Keratinocyte (primary cell): ENCODE results near the gene ULK4. TPM values are rescaled to one million over a fixed set of nuclear protein-coding genes. Genes with fewer than 3 reads are reported as not detected.

Source experiments
- DNase-seq: peaks from one replicate; pipeline ENCODE4 v3.0.0-alpha.2; 2011; ENCODE audit warnings: low read depth, missing footprints, low spot score
- FAIRE-seq: peaks from 2 replicates; lab custom pipeline; 2011; peaks lifted over from hg19 to GRCh38; lab: Jason Lieb, UNC
- H2AFZ ChIP-seq: 2 replicates; pipeline ENCODE4 v1.6.0; 2012; ENCODE audit warnings: low read length, control low read depth, inconsistent platforms; ENCODE audit not compliant: control insufficient read depth
- H3K27ac ChIP-seq: 2 replicates; pipeline ENCODE4 v1.5.1; 2011; ENCODE audit warnings: low read length; ENCODE audit not compliant: control insufficient read depth, insufficient read depth
- H3K27me3 ChIP-seq: 3 replicates; pipeline ENCODE4 v1.6.0; 2011; ENCODE audit warnings: low read length; ENCODE audit not compliant: control insufficient read depth, insufficient read depth; ENCODE audit errors: extremely low read depth
- H3K36me3 ChIP-seq, 2 experiments: 2 replicates in 1 of 2; 3 replicates in 1 of 2; pipeline ENCODE4 v1.5.1; 2011; ENCODE audit warnings: low read length in 2 of 2, mild to moderate bottlenecking in 1 of 2; ENCODE audit not compliant: control insufficient read depth in 2 of 2, insufficient read depth in 2 of 2; ENCODE audit errors: extremely low read depth in 1 of 2
- H3K4me1 ChIP-seq: 3 replicates; pipeline ENCODE4 v1.5.1; 2011; ENCODE audit warnings: low read length; ENCODE audit not compliant: control insufficient read depth, insufficient read depth; ENCODE audit errors: extremely low read depth
- H3K4me2 ChIP-seq: 3 replicates; pipeline ENCODE4 v1.6.0; 2011; ENCODE audit warnings: low read depth, low read length; ENCODE audit not compliant: control insufficient read depth, insufficient read depth; ENCODE audit errors: extremely low read depth
- H3K4me3 ChIP-seq, 3 experiments: fragments of 200-600 bp in 1 of 3; sonication (generic) in 1 of 3; 2 replicates in 2 of 3; 3 replicates in 1 of 3; pipeline ENCODE4 v1.5.1; 2011 to 2016; ENCODE audit warnings: low read length in 3 of 3, mild to moderate bottlenecking in 3 of 3, control low read depth in 2 of 3, inconsistent platforms in 1 of 3, low read depth in 1 of 3, mixed read lengths in 1 of 3, mixed run types in 1 of 3, moderate library complexity in 1 of 3; ENCODE audit not compliant: control insufficient read depth in 2 of 3, insufficient read depth in 2 of 3; ENCODE audit errors: extremely low read depth in 1 of 3
- H3K79me2 ChIP-seq: 2 replicates; pipeline ENCODE4 v1.6.0; 2012; ENCODE audit warnings: low read length; ENCODE audit not compliant: control insufficient read depth, insufficient read depth
- H3K9ac ChIP-seq: 3 replicates; pipeline ENCODE4 v1.6.0; 2011; ENCODE audit warnings: low read length; ENCODE audit not compliant: control insufficient read depth, insufficient read depth; ENCODE audit errors: extremely low read depth
- H3K9me1 ChIP-seq: 3 replicates; pipeline ENCODE4 v1.6.0; 2011; ENCODE audit warnings: low read length; ENCODE audit not compliant: control insufficient read depth, insufficient read depth; ENCODE audit errors: extremely low read depth
- H3K9me3 ChIP-seq: 2 replicates; pipeline ENCODE4 v1.5.1; 2012; ENCODE audit warnings: low read depth, low read length; ENCODE audit not compliant: control insufficient read depth
- H4K20me1 ChIP-seq: 3 replicates; pipeline ENCODE4 v1.6.0; 2011; ENCODE audit warnings: low read length; ENCODE audit not compliant: control insufficient read depth, insufficient read depth; ENCODE audit errors: extremely low read depth
- CTCF ChIP-seq, 3 experiments: IDR thresholded peaks in 1 of 3; conservative IDR thresholded peaks in 1 of 3; optimal IDR thresholded peaks in 1 of 3; 2 replicates in 2 of 3; 3 replicates in 1 of 3; pipeline versions ENCODE3 to v1.5.1; 2011; ENCODE audit warnings: low read length in 3 of 3, mild to moderate bottlenecking in 3 of 3, moderate library complexity in 2 of 3, control low read depth in 1 of 3, inconsistent platforms in 1 of 3; ENCODE audit not compliant: insufficient read depth in 2 of 3; ENCODE audit errors: extremely low read depth in 1 of 3
- EZH2 ChIP-seq: IDR thresholded peaks from one replicate; pipeline ENCODE4 v1.6.1; 2012; ENCODE audit warnings: inconsistent platforms, mild to moderate bottlenecking, low read length, moderate library complexity
- dilution Hi-C: fragments of 300-500 bp; cut with MboI; formaldehyde crosslinking; loops from one replicate; pipeline ENCODE4 v1.7.0; 2020; ENCODE audit warnings: low sequenced_read_pairs; ENCODE audit not compliant: extremely low pct_ligation_motif_present
- polyA plus RNA-seq, 5 experiments: library from polyadenylated mRNA; depleted of rRNA in 3 of 5; stranded (reverse) in 3 of 5; stranded (forward) in 1 of 5; unstranded in 1 of 5; fragments of >200 nt; gene quantifications; 1 replicate in 1 of 5; 2 replicates in 3 of 5; 3 replicates in 1 of 5; pipeline versions ENCODE4 v1.2.1 to v1.2.3, GENCODE V29; 2011 to 2012; ENCODE audit warnings: missing spikeins in 2 of 5, low read depth in 1 of 5, low replicate concordance in 1 of 5

The ULK4 gene
- polyA plus RNA-seq, 1 donor (not counting 4 experiments of a cell fraction or from before 2014, with no cell fraction given) = 6.1 TPM

GRCh38 chr3:41477399-41478014 is 484.4 kb downstream of the ULK4 start:
- dilution Hi-C loops = no loop called here
- Histone ChIP-seq H3K36me3 (no peaks in the 10 kb centered on the region), H4K20me1 (no peaks in the 10 kb centered on the region), H3K4me2 (no peak overlapping the region), H3K9me3 (peaks cover 2% of the 10 kb centered on the region), H3K27me3 (no peaks in the 10 kb centered on the region), H3K79me2 (no peaks in the 10 kb centered on the region), H3K9me1 (no peaks in the 10 kb centered on the region), H3K4me3 (no peak overlapping the region), H3K4me1 (no peaks in the 10 kb centered on the region), H3K9ac (no peak overlapping the region), H2AFZ (no peak overlapping the region), H3K27ac (no peak overlapping the region)
- FAIRE-seq (no peak), DNase-seq (no peak)
- no peak for TF ChIP-seq CTCF (optimal IDR thresholded peaks at IDR 0.05 in 1 of 3, IDR thresholded peaks at IDR 0.05 in 1 of 3, conservative IDR thresholded peaks at IDR 0.05 in 1 of 3; ENCODE audit: extremely low read depth in 1 of 3, insufficient read depth in 2 of 3, low read length in 3 of 3)
- no peak for TF ChIP-seq EZH2

GRCh38 chr3:41469083-41469482 is 492.8 kb downstream of the ULK4 start:
- no peak overlapping the region for H3K4me2 ChIP-seq
- H2AFZ ChIP-seq = no peak overlapping the region
- no peaks in the 10 kb centered on the region for H3K4me1 ChIP-seq
- no peak overlapping the region for H3K27ac ChIP-seq
- TF ChIP-seq EZH2 (no peak), CTCF (optimal IDR thresholded peaks at IDR 0.05 in 1 of 3, IDR thresholded peaks at IDR 0.05 in 1 of 3, conservative IDR thresholded peaks at IDR 0.05 in 1 of 3; ENCODE audit: extremely low read depth in 1 of 3, insufficient read depth in 2 of 3, low read length in 3 of 3) (no peak)
- dilution Hi-C loops = no loop called here
- H3K4me3 ChIP-seq = no peak overlapping the region
- no peaks in the 10 kb centered on the region for H3K27me3 ChIP-seq
- H3K9me3 ChIP-seq = peaks cover 2% of the 10 kb centered on the region
- no peaks in the 10 kb centered on the region for H3K36me3 ChIP-seq
- DNase-seq = no peak
- no peak overlapping the region for H3K9ac ChIP-seq
- H3K79me2 ChIP-seq = no peaks in the 10 kb centered on the region
- no peak for FAIRE-seq
- no peaks in the 10 kb centered on the region for H3K9me1 ChIP-seq
- no peaks in the 10 kb centered on the region for H4K20me1 ChIP-seq
